Ovary (tissue), 3 donors: ENCODE results near the gene RAI14.

Experiments
- CTCF ChIP-seq, 3 donors: fragments of 450-650 bp in 2 of 3; fragments of 200-600 bp in 1 of 3; IDR thresholded peaks; one replicate each; pipeline versions ENCODE4 v1.5.1 to v1.8.0; 2016 to 2022; ENCODE audit warnings: antibody characterized with exemption in 3 of 3, mild to moderate bottlenecking in 1 of 3
- EP300 ChIP-seq: sonication (generic); formaldehyde crosslinking; IDR thresholded peaks from one replicate; pipeline ENCODE4 v1.6.1; 2017; ENCODE audit warnings: antibody characterized with exemption
- POLR2A ChIP-seq: fragments of 450-650 bp; IDR thresholded peaks from one replicate; pipeline ENCODE4 v1.6.1; 2017; ENCODE audit warnings: antibody characterized with exemption, mild to moderate bottlenecking, moderate library complexity
- donor health status: DM: no; HTN: no; CAD: no.

DNA sequence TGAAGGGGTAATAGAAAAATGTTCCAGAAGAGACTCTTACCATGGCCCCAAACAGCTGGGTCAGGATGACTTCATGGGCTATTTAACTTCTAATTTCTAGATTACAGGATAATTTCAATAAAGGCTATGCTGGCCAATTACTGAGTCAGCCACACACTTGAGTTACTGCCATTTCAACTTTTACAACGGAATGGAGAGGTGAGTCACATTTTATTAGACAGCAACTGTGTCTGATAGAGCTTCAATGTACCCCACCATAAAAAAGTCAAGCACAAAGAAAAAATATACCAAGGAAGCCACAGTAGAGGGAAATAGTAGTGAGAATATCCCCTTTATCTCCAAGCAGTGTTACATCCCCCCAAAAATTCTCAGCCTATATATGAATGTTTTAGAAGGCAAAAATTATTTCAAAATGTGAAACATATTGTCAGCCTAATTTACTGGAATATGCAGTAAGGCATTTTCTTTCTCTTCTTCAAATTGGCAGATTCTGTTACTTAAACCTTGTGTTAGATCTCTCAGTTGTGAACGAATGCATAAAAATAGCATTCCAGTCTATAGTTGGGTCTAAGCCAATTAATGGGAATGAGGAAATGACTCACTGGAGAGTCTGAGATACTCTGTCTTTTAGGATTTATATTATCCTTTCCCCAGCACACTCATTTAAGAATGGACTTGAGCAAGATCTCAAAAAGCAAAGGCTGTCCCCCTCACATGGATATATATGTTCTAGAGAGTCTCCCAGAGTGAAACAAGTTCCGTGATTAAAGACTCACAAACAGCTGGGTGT lies 47.1 kb upstream of the RAI14 start:
- no peak for TF ChIP-seq CTCF (IDR thresholded peaks at IDR 0.05)
- no peak for TF ChIP-seq EP300
- no peak for TF ChIP-seq POLR2A
